A549 treated with AZD2906 at 1 μM for 4 hours (cell line): Measurements from ENCODE around the gene PRTG. TPM values are rescaled to one million over a fixed set of nuclear protein-coding genes. Genes with fewer than 3 reads are reported as not detected.

Experiments
- total RNA-seq: library from RNA; stranded (reverse); fragments of 200-300 nt; extraction: Qiagen RNA extraction; gene quantifications from 5 replicates; pipeline ENCODE4 v1.2.3, GENCODE V29; 2022

PRTG gene, protein sequence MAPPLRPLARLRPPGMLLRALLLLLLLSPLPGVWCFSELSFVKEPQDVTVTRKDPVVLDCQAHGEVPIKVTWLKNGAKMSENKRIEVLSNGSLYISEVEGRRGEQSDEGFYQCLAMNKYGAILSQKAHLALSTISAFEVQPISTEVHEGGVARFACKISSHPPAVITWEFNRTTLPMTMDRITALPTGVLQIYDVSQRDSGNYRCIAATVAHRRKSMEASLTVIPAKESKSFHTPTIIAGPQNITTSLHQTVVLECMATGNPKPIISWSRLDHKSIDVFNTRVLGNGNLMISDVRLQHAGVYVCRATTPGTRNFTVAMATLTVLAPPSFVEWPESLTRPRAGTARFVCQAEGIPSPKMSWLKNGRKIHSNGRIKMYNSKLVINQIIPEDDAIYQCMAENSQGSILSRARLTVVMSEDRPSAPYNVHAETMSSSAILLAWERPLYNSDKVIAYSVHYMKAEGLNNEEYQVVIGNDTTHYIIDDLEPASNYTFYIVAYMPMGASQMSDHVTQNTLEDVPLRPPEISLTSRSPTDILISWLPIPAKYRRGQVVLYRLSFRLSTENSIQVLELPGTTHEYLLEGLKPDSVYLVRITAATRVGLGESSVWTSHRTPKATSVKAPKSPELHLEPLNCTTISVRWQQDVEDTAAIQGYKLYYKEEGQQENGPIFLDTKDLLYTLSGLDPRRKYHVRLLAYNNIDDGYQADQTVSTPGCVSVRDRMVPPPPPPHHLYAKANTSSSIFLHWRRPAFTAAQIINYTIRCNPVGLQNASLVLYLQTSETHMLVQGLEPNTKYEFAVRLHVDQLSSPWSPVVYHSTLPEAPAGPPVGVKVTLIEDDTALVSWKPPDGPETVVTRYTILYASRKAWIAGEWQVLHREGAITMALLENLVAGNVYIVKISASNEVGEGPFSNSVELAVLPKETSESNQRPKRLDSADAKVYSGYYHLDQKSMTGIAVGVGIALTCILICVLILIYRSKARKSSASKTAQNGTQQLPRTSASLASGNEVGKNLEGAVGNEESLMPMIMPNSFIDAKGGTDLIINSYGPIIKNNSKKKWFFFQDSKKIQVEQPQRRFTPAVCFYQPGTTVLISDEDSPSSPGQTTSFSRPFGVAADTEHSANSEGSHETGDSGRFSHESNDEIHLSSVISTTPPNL
- 8.9 to 10.9 TPM (median 9.9 TPM) in 5 replicates for total RNA-seq

DNA sequence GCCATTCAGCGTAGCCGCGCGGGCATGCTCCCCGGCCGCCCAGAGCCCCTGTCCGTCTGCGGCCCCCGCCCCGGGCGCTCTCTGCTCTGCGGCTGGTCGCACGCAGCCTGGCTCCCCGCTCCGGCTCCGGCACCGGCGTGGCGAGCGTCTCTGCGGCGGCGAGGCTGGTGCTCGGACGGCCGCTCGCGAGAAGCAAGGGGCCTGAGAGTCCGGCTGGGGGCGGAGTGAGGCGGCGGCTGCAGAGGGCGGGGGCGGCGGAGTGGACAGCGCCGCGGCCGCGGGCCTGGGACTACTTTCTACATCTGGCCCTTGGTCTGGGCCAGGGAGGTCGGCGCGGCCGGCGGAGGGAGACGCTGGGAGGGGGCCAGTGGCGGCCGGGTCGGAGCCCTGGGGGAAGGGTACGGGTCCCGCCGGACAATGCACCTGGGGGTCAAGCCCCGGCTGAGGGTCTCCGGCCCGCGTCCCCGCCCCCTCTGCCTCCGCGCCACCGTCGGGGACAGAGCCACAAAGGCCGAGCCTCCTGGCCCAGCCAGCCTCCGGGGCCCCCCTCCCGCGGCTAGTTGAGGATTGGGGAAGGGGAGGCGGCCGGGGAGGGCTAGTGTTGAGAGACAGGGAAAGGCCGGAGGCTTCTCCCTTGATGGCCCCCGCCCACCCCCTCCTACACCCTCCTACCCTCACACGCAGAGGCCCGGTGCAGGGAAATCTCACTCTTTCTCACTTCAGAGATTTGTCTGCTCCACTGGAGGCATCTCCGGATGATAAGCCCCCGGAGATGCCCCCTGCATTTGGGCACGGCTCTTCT is at the start of gene PRTG:
TSS of gene PRTG (minus strand) at position 226 of the 802 bp plus-strand sequence. CDS start at position 5, 221 bp downstream.

DNA sequence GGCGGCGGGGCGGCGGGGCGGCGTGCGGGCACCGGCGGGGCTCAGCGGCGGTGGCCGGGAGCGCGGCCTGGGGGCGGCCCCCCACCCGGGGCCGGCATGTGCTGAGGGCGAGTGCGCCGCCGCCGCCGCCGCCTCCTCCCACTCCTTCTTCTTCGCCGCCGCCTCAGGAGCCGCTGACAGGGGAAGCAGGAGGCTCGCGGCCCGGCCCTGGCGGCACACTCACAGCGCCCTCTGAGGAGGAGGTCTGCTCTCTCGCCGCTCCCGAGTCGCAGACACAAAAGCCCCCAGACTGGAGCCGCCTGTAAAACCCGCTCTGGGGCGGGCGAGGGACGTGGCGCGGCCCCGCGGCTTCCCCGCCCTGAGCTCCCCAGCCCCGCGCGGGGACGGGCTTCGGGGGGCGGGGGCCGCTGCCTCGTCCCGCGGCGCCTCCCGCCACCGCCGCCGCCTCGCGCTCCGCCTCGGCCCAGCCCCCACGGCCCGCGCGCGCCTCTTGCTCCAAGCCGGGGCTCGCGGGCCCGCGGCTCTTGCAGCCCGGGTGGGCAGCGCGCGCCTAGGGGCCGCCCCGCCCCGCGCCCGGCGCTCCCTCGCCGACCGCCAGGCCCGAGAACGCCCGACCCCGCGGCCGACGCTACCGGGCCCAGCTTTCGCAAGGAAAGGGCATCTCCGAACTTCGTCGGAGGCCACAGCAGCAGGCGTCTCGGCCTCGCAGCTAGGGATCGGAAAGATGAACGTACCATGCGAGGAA is 154.7 kb downstream of the PRTG start, which contains the start of gene PYGO1:
TSS of gene PYGO1 (minus strand) at position 276 of the 745 bp plus-strand sequence. CDS start 462 bp downstream, outside the sequence.

Other genes with a start within 250 kb of the PRTG start
- 8.0 to 9.8 TPM (median 8.2 TPM) in 5 replicates for gene DNAAF4, start 234.9 kb downstream of the PRTG start, total RNA-seq
- gene PYGO1, start 154.8 kb downstream of the PRTG start, total RNA-seq, result 5.9 to 8.2 TPM (median 6.5 TPM) in 5 replicates